Gastroesophageal sphincter (tissue), 4 donors: ENCODE results near the gene MYRIP. TPM values are rescaled to one million over a fixed set of nuclear protein-coding genes. Genes with fewer than 3 reads are reported as not detected.

ENCODE experiments used
- ATAC-seq: fragments of 150-250 bp; one replicate; pipeline ENCODE4 v1.9.1; 2016; ENCODE audit warnings: mild to moderate bottlenecking, moderate library complexity
- H3K27ac ChIP-seq, 4 donors: fragments of 200-600 bp; sonication (generic) in 3 of 4; 1 replicate in 3 of 4; 2 replicates in 1 of 4; pipeline ENCODE4 v1.5.1; 2016 to 2019
- H3K27me3 ChIP-seq: fragments of 200-600 bp; sonication (generic); one replicate; pipeline ENCODE4 v1.5.1; 2019
- H3K36me3 ChIP-seq, 2 donors: fragments of 200-600 bp; sonication (generic); one replicate each; pipeline ENCODE4 v1.5.1; 2019; ENCODE audit warnings: control low read depth in 1 of 2
- H3K4me1 ChIP-seq, 3 donors: fragments of 200-600 bp; sonication (generic); 1 replicate in 2 of 3; 2 replicates in 1 of 3; pipeline ENCODE4 v1.5.1; 2016 to 2019; ENCODE audit warnings: control low read depth in 2 of 3
- H3K4me3 ChIP-seq, 2 donors: fragments of 200-600 bp; sonication (generic); one replicate each; pipeline ENCODE4 v1.5.1; 2019; ENCODE audit warnings: mild to moderate bottlenecking in 1 of 2, moderate library complexity in 1 of 2
- H3K9me3 ChIP-seq, 3 donors: fragments of 200-600 bp; sonication (generic); one replicate each; pipeline ENCODE4 v1.5.1; 2017 to 2019; ENCODE audit warnings: control low read depth in 2 of 3
- EP300 ChIP-seq: sonication (generic); formaldehyde crosslinking; IDR thresholded peaks from one replicate; pipeline ENCODE4 v1.6.1; 2017; ENCODE audit warnings: antibody characterized with exemption, mild to moderate bottlenecking
- POLR2A ChIP-seq, 2 donors: fragments of 450-650 bp; IDR thresholded peaks; one replicate each; pipeline ENCODE4 v1.6.1; 2017; ENCODE audit warnings: antibody characterized with exemption in 2 of 2, mild to moderate bottlenecking in 2 of 2, moderate library complexity in 1 of 2
- POLR2AphosphoS5 ChIP-seq: sonication (generic); formaldehyde crosslinking; IDR thresholded peaks from one replicate; pipeline ENCODE4 v1.6.1; 2017; ENCODE audit warnings: antibody characterized with exemption
- WGBS, 2 donors: methylation state at CpG; one replicate each; pipeline ENCODE4 v1.1.5; 2018; ENCODE audit warnings: low coverage in 1 of 2; 5-methylcytosine and 5-hydroxymethylcytosine counted together
- total RNA-seq, 4 donors: library from RNA; depleted of rRNA; stranded (reverse); fragments of >200 nt; gene quantifications; one replicate each; pipeline ENCODE4 v1.1.0, GENCODE V29; 2016
- TF ChIP-seq, protein P1 (sequence below), 4 experiments: fragments of 200-600 bp in 2 of 4; fragments of 450-650 bp in 2 of 4; sonication (generic) in 1 of 4; IDR thresholded peaks; one replicate each; pipeline ENCODE4 v1.5.1; 2017 to 2019; ENCODE audit warnings: antibody characterized with exemption in 4 of 4, mild to moderate bottlenecking in 2 of 4, moderate library complexity in 2 of 4

MYRIP gene
- total RNA-seq, 4 donors from 2014 or later, result 3.7 to 6.4 (median 5.0) TPM

DNA sequence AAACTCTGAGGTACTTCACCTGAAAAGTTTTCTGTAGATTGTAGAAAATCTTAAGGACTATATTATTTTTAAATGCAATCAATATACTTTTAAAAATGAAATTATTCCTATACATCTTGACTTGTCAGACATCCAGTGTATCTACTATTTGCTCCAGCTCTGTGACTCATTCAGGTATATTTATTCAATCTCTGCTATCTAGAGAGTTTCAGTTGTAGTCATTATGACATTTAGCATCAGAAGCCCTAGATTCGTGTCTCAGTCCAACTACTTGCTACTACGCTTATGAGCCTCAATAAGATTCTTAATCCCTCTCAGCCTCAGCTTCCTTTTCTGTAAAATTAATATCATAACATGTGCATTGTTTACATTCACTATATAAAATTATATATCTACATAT is 477.8 kb downstream of the MYRIP start:
- no peaks in the 10 kb centered on the region for H3K4me1 ChIP-seq
- H3K4me3 ChIP-seq, result no peak overlapping the region
- no peaks in the 10 kb centered on the region for H3K27me3 ChIP-seq
- WGBS, 2 donors, result 88 to 92% methylated on average over 2 of the region's 2 CpGs
- peaks cover 0 to 5% (median 0%) of the 10 kb centered on the region in 3 donors for H3K9me3 ChIP-seq
- H3K27ac ChIP-seq, result no peak overlapping the region
- TF ChIP-seq EP300 (no peak), POLR2A (IDR thresholded peaks at IDR 0.05) (no peak), POLR2AphosphoS5 (no peak)
- TF ChIP-seq, protein P1, sequence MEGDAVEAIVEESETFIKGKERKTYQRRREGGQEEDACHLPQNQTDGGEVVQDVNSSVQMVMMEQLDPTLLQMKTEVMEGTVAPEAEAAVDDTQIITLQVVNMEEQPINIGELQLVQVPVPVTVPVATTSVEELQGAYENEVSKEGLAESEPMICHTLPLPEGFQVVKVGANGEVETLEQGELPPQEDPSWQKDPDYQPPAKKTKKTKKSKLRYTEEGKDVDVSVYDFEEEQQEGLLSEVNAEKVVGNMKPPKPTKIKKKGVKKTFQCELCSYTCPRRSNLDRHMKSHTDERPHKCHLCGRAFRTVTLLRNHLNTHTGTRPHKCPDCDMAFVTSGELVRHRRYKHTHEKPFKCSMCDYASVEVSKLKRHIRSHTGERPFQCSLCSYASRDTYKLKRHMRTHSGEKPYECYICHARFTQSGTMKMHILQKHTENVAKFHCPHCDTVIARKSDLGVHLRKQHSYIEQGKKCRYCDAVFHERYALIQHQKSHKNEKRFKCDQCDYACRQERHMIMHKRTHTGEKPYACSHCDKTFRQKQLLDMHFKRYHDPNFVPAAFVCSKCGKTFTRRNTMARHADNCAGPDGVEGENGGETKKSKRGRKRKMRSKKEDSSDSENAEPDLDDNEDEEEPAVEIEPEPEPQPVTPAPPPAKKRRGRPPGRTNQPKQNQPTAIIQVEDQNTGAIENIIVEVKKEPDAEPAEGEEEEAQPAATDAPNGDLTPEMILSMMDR (IDR thresholded peaks at IDR 0.05), result no peak
- ATAC-seq, result no peak
- peaks cover 0 to 13% of the 10 kb centered on the region in 2 donors for H3K36me3 ChIP-seq

DNA sequence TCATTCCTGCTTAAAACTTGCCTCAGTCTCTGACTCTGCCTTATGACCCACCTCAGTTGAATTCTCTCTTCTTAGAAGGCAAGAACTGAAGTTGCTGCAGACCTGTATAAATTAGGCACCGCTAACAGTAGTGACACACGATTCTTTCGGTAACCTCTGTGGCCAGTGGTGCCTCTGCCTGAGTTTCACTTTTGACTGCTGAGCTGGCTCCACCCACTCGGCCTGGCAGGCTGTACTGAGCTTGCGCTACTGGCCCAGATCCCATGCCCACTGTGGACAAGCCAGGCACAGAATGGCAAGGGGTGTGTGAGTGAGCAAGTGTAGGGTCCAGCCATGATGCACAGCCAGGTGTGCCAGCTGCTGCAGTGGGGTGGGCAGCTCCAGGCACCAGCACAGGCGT is 481.0 kb downstream of the MYRIP start:
- no peak overlapping the region for H3K4me3 ChIP-seq
- no peaks in the 10 kb centered on the region for H3K9me3 ChIP-seq
- no peak overlapping the region for H3K27ac ChIP-seq
- TF ChIP-seq POLR2AphosphoS5 (no peak), POLR2A (IDR thresholded peaks at IDR 0.05) (no peak), EP300 (no peak)
- no peak for ATAC-seq
- peaks cover 0 to 24% of the 10 kb centered on the region in 2 donors for H3K36me3 ChIP-seq
- H3K4me1 ChIP-seq, result no peaks in the 10 kb centered on the region
- 93 to 100% methylated on average over 3 of the region's 6 CpGs for WGBS, 2 donors
- no peaks in the 10 kb centered on the region for H3K27me3 ChIP-seq

DNA sequence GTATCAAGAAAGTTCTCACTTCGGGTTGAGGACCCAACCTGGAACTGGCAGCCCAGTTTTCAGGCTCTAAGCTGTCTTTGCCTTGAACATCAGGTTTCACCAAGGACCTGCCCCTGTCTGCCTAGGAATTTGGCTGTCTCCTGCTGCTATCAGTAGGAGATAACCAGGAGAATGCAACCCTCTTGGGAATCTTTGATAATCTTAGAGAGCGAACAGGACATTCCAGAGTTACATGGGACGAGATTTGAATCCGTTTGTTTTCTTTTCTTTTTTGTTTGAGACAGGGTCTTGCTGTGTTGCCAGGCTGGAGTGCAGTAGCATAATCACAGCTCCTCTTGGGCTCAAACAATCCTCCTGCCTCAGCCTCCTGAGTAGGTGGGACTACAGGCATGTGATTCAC is 482.1 kb downstream of the MYRIP start:
- ATAC-seq, result no peak
- TF ChIP-seq EP300, result no peak
- TF ChIP-seq, protein P1 (IDR thresholded peaks at IDR 0.05), result no peak
- no peak for TF ChIP-seq POLR2AphosphoS5
- no peak for TF ChIP-seq POLR2A (IDR thresholded peaks at IDR 0.05)

DNA sequence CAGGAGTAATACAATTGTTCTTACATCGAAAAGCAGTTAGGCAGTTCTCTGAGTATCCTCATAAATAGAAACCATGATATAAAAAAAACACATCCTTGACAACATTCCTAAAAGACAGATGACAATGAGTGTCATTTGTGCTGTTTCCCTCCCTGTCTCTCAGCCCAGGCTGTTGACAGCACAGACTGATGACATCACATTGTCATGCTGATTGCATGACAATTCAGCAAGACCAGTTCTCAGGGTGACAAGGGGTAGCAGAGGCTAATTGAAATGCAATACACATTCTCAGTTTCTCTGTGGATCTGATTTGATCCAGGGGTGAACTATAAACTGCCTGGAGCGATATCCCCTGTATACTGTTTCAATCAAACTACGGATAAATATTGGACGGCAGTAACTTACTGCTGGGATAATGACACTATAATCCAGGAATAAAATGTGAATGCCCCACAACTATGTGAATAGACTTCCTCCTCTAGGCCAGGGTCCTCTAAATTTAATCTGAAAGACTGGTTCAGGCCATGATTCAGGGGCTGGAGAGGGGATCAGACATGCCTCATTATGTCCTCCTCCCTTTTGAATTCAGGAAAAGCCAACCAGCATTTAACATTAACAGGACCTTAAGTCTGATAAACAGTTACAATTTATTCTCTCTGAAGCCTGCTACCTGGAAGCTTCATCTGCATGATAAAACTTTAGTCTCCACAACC is 483.4 kb downstream of the MYRIP start:
- TF ChIP-seq, protein P1 (IDR thresholded peaks at IDR 0.05), result no peak
- TF ChIP-seq POLR2AphosphoS5 (no peak), POLR2A (IDR thresholded peaks at IDR 0.05) (no peak), EP300 (no peak)
- WGBS, 2 donors, result 79 to 94% methylated on average over 4 of the region's 4 CpGs
- peaks cover 0 to 24% of the 10 kb centered on the region in 2 donors for H3K36me3 ChIP-seq
- no peak overlapping the region for H3K27ac ChIP-seq
- no peak overlapping the region for H3K4me3 ChIP-seq
- H3K9me3 ChIP-seq, result no peaks in the 10 kb centered on the region
- no peak for ATAC-seq
- no peaks in the 10 kb centered on the region for H3K4me1 ChIP-seq
- no peaks in the 10 kb centered on the region for H3K27me3 ChIP-seq

More for the DNA sequence above, 482.1 kb downstream of the MYRIP start:
- 82 to 86% methylated on average over 2 to 4 of the region's 4 CpGs for WGBS, 2 donors
- Histone ChIP-seq H3K36me3 (peaks cover 0 to 24% of the 10 kb centered on the region in 2 donors), H3K9me3 (no peaks in the 10 kb centered on the region), H3K4me3 (no peak overlapping the region), H3K4me1 (no peaks in the 10 kb centered on the region), H3K27ac (no peak overlapping the region), H3K27me3 (no peaks in the 10 kb centered on the region)

DNA sequence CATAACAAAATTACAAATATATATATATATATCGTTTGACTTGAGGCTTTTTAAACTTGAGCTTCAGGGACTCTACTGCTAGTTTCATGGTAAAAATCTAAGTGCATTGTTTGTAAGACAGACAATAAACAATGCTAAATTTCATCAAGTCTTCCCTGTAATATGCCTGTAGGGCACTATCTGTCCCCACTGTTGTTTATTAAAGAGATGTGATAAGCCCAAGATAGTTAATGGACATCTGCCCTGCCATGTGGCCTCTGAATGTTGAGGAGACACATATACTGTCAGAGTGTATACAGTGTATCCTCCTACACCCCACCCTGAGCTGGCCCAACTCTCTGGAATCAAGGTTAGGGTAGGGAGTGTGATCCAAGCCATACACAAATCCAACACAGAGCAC is 485.0 kb downstream of the MYRIP start:
- H3K27me3 ChIP-seq, result no peaks in the 10 kb centered on the region
- H3K27ac ChIP-seq, result no peak overlapping the region
- WGBS, 2 donors, result 82 to 100% methylated on average over 1 of the region's 1 CpG
- no peaks in the 10 kb centered on the region for H3K9me3 ChIP-seq
- no peak for TF ChIP-seq EP300
- TF ChIP-seq, protein P1 (IDR thresholded peaks at IDR 0.05), result no peak
- no peak for TF ChIP-seq POLR2AphosphoS5
- TF ChIP-seq POLR2A (IDR thresholded peaks at IDR 0.05), result no peak
- ATAC-seq, result no peak
- peaks cover 0 to 36% of the 10 kb centered on the region in 2 donors for H3K36me3 ChIP-seq
- no peaks in the 10 kb centered on the region for H3K4me1 ChIP-seq
- H3K4me3 ChIP-seq, result no peak overlapping the region
